NCI-H524 treated with DMSO at 0.1 percent for 48 hours (cell line): Measurements from ENCODE around the gene SCRN3.
"Not testable (repeated sequence)": the region's sequence is repeated elsewhere in the genome, so short reads cannot be mapped to it uniquely, and the experiment has no call there.

Source experiments
- DNase-seq: peaks from one replicate; lab custom pipeline; 2025; lab: John Stamatoyannopoulos, UW

The SCRN3 gene

DNA sequence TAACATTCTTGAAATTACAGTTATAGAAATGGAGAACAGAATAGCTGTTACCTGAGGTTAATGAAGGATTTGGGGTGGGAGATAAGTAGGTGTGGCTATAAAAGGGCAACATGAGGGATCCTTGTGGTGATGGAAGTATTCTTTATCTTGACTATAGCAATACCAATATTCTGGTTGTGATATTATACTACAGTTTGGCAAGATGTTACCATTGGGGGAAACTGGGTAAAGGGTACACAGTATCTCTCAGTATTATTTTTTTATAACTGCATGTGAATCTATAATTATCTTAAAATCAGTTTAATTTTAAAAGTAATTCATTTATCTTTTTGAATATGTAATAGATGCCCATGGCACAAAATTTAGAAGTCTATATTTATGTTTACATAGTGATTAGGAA, 8.1 kb downstream of the SCRN3 start:
- no peak for DNase-seq

DNA sequence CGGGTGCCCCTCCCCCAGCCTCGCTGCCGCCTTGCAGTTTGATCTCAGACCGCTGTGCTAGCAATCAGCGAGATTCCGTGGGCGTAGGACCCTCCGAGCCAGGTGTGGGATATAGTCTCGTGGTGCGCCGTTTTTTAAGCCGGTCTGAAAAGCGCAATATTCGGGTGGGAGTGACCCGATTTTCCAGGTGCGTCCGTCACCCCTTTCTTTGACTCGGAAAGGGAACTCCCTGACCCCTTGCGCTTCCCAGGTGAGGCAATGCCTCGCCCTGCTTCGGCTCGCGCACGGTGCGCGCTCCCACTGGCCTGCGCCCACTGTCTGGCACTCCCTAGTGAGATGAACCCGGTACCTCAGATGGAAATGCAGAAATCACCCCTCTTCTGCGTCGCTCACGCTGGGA, 14.5 kb downstream of the SCRN3 start:
- DNase-seq = not testable (repeated sequence)

DNA sequence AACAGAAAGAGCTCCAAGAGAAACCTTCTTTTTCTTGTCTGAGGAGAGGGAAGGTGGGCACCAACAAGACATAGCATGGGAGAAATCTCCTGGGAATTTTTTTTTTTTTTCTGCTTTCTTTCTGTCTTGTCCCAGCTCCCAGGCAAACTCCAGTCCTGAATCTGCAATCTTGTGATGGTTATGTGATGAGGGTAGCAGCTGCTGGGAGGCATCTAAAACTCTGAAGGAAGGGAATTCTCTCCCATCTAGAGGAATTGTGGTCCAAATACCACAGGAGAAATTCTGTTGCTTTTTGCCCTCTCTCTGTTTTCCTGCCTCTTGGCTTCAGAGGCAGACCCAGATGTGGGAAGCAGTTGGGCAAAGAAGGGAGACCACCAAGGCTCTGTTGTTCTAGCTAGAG, 16.7 kb downstream of the SCRN3 start:
- no peak for DNase-seq

DNA sequence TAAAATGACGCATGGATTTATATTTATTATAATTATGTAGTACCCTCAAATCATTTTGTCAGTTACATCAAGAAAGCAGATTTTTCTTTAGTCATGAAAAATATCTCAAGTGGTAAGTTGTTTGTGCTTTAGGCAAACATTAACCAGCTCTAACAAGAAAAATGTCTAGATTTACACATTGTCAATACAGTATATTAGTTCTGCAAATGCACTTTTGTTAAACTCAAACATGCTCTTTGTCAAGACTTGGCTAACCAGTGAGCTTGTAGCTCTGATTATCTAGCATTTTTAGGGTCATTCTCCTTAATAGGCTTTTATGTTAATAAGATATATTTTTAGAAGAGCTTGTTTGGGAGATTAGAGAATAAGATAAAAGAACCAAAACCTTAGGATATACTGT, 32.7 kb downstream of the SCRN3 start:
- no peak for DNase-seq

DNA sequence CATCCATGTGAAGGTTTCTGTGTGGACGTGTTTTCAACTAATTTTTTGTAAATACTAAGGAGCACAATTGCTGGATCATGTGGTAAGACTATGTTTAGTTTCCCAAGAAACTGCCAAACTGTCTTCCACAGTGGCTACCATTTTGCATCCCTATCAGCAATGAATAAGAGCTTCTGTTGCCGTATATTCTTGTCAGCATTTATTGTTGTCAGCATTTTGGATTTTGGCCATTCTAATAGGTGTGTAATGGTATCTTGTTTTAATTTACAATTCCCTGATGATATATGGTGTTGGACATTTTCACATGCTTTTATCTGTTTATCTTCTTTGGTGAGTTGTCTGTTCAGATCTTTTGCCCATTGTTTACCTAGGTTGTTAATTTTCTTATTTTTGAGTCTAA, 34.5 kb downstream of the SCRN3 start:
- no peak for DNase-seq

DNA sequence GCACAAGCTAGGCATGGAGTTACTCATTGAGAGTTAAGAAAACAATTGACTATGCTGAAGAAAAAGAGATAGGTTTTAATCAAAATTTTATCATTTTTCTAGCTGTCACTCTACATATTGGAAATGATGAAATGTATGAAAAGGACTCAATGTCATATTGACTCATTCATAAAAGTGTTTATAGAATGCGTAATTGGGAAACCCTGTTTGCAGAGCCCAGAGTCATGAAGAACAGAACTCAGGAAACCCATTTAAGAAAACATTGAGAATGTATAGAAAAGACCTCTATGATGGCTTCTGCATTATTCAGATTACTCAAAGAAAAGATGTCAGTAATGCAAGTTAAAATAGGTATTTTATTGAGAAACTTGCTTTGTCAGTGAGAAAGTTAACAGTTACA, 36.4 kb downstream of the SCRN3 start:
- DNase-seq = no peak

DNA sequence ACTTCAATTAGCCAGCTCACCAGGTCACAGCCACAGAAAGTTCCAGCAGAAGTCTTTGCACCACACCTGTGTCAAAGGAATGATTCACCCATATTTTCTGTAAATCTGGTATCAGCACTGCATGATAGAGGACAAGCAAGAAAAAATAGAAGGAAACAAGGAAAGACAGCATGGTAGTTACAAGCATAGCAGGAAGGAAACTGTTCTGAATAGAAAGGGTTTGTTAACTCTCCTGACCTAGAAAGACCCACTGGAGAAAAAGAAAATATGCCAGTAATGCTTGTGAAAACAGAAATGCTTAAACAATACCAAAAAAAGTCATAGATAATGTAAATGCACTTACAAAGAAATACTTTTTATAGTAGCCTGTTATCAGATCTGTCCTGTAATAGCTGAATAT, 40.8 kb downstream of the SCRN3 start:
- no peak for DNase-seq

DNA sequence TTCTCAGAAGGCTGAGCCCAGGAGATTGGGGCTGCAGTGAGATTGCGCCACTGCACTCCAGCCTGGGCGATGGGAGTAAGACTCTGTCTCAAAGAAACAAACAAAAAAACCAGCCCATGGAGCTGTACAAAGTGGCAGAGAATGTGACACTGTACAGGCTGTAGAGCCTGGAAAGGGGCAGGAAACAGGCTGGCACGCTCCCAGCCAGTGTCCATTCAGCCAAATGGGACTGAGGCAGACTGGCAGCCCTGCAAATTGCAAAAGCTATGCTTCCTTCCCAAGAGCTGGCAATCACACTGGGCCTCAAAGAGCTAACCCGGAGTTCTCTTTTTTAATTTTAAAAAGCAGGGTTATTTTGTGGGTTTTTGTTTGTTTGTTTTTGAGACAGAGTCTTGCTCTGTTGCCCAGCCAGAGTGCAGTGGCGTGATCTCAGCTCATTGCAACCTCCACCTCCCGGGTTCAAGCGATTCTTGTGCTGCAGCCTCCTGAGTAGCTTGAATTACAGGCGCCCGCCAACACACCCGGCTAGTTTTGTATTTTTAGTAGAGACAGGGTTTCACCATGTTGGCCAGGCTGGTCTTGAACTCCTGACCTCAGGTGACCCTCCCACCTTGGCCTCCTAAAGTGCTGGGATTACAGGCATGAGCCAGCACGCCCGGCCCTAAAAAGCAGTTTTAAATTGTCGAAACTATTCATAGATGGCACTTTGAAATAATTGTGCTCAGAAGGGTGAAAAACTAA, 42.8 kb downstream of the SCRN3 start:
- no peak for DNase-seq

DNA sequence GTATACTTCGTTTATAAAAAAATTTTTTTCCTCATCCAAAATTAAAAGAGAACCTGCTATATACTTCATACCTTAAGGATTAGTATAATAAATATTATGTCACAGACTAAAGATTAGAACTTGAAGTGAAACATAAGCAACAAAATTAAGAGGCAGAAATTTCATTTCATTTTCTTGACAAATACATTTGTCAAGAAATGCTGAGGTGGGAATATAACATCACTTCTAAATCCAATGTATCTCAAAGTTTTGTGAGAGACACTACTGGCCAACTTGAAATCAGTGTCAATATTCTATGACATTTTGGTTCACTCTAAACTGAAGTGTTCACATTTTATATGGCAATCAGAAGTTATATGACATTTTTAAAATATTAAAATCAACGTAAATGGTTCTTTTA, 43.8 kb downstream of the SCRN3 start:
- no peak for DNase-seq

DNA sequence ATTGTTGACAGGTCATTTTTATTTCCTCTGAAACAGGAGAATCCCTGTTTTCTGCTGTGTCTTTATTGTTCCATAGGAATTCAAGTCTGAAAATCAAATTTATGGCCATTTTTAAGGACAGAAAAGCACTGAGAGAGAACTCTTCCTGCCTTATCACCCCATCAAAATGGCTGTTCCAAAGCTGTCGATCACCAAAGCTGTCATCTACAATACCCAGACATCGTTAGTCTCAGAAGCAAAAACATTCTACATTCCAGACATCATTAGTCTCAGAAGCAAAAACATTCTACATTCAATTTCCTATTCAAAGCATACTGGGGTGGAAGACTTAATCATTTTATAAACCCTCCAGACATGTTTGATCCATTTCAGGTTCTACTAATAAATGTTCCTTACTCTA, 44.4 kb downstream of the SCRN3 start:
- no peak for DNase-seq

DNA sequence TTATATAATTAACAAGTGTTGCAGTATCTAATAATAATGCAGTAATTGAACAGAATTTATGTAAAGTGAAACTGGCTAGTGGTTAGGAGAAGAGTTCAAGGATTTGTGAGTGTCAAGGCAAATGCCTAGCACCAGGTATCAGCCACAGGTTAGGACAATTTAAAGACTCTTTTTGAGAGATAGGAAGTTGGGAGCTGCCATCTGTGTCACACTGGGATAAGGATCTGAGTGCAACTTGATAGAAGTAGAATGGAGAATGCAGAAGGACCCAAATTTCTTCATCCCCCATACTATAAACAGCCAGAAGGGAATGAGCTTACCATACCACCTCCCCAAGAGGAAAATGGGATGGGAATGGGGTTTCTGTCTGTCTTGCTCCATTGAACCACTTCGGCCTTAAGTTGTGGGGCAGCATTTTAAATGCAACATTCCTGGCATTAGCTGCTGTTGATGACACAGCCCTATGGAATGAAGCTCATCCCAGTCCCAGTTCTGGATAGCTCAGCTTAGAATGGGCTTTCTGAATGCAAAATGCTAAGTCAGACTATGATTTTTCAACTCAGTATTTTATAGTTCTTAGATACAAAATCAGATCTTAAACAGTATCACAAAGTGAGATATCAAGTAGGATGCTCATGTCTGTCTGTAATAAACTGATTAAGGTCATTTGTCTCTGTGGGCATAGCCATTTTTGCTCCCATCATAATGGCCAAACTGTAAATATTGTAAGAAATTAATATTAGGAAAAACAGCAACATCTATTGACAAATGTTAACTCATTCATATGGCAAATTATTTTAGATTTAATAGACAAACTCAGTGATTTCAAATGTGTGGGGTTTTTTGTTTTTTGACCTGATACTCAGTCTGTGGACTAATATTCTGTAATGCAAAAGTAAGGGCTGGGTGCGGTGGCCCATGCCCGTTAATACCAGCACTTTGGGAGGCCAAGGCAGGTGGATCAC, 47.3 kb downstream of the SCRN3 start:
- DNase-seq = no peak

DNA sequence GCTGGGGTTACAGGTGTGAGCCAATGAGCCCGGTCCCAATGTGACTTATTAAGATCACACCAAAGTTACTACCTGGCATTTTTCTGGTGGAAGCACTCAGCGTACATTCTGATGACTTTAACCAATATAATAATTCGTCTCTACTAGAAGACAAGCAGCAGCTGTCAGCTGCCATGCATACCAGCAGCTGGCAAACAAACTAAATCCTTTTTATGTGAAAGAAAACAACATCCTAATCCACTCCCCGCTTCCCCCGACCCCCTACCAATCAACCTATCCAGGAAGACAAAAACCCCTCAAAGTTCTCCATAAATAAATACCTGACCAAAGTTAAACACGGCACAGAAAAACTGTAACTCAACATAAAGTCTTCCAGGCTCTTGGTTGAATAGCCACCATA, 49.2 kb downstream of the SCRN3 start:
- peak; percentile 1 for DNase-seq

DNA sequence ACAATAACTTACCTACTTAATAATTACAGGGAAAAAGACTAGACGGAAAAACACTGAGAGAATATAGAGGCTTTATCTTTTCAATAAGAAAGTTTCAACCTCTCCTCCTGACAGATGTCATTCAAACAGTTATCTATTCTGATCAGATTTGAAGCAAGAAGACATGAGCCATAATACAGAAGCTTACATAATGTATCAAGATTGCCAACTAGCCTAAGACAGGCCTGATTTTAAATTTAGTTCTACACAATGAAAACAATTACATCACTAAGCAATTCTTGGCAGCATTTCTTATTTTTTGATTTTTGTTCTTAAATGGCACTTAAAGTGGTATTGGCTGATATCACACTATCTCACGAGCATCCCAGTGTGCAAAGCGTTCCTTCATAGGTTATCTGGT, 49.7 kb downstream of the SCRN3 start:
- DNase-seq = no peak

DNA sequence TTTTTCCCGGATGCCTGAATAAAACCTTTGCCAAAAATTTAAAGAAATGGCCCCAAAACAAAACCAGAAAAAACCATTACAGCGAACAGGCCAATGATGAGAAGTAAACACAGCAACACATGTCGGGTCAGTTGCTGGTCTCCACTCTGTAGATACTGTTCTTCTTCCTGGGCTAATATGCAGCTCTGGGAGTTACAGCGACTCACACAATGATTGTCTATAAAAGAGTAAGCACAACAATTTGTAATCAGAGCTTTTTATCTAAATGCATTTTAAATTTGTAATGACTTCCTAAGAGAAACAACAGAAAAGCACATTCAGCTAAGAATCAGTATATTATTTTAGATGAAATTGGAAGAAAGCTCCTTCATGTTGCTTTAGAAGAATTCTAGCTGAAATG, 51.0 kb downstream of the SCRN3 start:
- DNase-seq = no peak

DNA sequence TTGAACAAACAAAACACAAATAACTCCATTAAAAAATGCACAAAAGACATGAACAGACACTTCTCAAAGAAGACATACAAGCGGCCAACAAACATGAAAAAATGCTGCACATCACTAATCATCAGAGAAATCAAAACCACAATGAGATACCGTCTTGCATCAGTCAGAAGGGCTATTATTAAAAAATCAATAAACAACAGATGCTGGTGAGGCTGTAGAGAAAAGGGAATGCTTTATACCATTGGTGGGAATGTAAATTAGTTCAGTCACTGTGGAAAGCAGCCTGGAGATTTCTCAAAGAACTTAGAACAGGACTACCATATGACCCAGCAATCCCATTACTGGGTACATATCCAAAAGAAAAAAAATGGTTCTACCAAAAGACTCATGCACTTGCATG, 53.5 kb downstream of the SCRN3 start:
- DNase-seq = no peak

DNA sequence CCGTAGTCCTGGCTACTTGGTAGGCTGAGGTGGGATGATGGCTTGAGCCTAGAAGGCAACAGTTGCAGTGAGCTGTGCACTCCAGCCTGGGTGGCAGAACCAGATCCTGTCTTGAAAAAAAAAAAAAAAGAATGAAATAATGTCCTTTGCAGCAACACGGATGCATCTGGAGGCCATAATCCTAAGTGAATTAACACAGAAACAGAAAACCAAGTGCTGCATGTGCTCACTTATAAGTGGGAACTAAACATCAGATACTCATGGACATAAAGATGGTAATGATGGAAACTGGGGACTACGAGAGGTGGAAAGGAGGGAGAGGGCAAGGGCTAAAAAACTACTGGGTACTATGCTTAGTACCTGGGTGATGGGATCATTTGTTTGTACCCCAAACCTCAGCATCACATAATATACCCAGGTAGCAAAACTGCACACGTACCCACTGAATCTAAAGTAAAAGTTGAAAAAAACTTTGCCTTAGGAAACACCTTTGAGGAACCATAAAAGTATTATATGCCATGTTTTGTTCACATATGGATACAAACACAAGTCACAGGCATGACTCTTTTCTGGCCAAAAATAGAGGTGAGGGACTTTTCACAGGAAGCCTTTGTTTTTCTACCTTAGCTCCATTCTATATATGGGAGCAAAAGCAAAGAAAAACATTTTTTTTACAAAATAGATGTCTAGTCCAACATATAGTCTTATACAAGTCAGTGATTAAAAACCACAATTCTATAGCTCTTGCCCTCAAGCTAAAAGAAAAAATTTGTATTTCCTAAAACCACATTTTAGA, 54.7 kb downstream of the SCRN3 start:
- DNase-seq = no peak

DNA sequence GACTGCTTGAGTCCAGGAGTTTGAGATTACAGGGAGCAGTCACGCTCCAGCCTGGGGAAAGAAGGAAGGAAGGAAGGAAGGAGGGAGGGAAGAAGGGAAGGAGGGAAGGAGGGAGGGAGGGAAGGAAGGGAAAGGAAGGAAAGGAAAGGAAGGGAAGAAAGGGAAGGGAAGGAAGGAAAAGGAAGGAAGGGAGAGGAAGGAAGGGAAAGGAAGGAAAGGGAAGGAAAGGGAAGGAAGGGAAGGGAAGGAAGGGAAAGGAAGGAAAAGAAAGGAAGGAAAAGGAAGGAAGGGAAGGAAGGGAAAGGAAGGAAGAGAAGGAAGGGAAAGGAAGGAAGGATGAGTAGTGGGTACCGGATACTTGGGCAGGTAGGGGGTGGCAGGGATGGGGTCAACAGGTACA, 59.0 kb downstream of the SCRN3 start:
- no peak for DNase-seq

DNA sequence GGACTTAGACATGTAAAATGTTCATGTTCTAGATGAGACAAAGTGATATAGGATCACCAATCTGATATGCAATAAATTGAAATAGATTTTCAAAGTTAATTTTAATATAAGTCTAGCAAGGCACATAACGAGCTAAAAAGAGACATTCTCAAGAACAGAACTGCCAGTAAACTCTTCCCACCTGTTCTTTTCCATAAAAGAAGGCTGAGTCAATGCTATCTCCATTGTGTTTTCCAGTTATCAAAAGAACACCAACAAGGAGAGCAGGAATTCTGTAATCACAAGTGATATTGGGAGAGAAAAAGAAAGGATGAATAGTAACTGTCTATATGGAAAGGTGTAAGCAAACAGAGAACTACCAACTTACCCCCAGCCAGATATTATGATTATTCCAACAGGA, 65.7 kb downstream of the SCRN3 start:
- no peak for DNase-seq

DNA sequence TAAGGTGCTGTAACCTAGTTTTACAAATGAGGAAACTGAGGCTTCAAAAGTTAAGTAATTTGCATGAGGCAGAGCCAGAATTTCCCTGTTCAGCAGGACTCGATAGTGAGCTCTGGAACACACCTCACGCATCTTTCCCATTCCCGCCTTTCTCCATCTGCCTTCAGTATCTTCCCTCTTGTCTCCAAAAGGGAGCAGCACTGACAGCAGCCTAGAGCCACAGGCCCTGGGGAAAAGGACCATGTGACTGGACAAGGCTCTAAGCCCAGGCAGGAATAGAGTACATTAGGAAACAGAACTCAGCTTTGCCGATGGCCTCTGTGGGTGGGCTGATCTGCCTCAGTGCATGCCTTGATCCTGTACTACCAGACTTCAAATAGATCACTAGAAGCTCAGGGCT, 69.8 kb downstream of the SCRN3 start:
- DNase-seq = no peak

DNA sequence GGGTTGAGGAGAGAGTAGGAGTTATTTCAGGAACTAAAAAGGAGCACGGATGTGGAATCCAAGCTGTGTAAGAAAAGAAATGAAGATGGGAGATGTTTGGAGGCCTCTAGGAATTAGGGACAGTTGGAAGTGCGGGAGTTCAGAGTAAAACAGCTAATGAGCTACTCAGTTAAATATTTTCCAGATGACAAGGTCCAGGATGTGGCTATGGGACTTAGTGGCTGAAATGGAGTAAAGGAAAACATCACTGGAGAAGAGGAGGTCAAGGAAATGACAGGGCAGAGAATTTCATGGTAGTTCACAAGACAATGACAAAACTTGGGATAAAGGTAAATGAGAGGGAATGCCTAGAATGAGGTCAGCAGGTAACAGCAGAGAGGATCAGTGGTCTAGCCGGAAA, 78.3 kb downstream of the SCRN3 start:
- DNase-seq = no peak

DNA sequence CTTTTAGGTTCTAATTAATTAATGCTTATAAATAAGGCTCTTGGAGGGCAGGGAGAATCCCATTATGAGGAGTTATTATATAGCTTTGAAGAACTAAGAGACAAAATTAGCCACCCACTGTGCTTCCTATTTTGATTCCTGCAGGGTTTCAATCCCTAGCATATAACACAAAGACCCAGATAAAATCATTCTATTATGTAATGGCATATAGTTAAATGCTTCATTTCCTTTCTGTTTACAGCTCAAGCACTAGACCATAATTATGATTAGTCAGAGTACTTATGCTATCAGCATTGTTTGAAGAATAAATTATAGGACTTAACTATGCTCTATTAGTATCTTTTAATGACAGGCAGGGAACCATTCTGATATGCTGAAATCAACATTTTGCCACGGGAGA, 82.2 kb downstream of the SCRN3 start:
- DNase-seq = no peak
